Measurements from ENCODE around the gene MAD2L2. TPM values are rescaled to one million over a fixed set of nuclear protein-coding genes. Genes with fewer than 3 reads are reported as not detected.

The MAD2L2 gene
- total RNA-seq, 1 experiment from 2014 or later = 84.8 TPM

- intact Hi-C loops (cut with micrococcal nuclease; ENCODE audit: unreplicated experiment) = no loop called here
- no TSS peak for BruUV-seq (replicated peaks)
- ChIA-PET CTCF (no interaction called here), POLR2A (no interaction called here)
- H3K9me3 ChIP-seq (ENCODE audit: control insufficient read depth, insufficient read depth, low read depth, low read length) = no peaks in the 10 kb centered on the region
- in situ Hi-C loops (cut with HindIII; ENCODE audit: low pct_unique_long_range_greater_than_20kb, low sequenced_read_pairs) = no loop called here
- no peaks in the 10 kb centered on the region for H3K36me3 ChIP-seq (ENCODE audit: control insufficient read depth, insufficient read depth, low read length)
- H3K4me3 ChIP-seq (ENCODE audit: low read depth in 2 of 2, low read length in 2 of 2) = no peak overlapping the region
- H3K27me3 ChIP-seq (ENCODE audit: control insufficient read depth, insufficient read depth, low read length) = no peaks in the 10 kb centered on the region
- ATAC-seq (no peak), DNase-seq (ENCODE audit: low read depth, low spot score) (no peak)
- peaks cover 11% of the 10 kb centered on the region for H3K4me1 ChIP-seq (ENCODE audit: control insufficient read depth, insufficient read depth, low read length)
- TF ChIP-seq TCF7L2 (IDR thresholded peaks at IDR 0.05; ENCODE audit: low read depth, low read length) = no peak
- no peak for TF ChIP-seq REST (IDR thresholded peaks at IDR 0.05; ENCODE audit: insufficient read depth in 1 of 2, low read depth in 2 of 2, low read length in 1 of 2)
- TF ChIP-seq POLR2AphosphoS5 (IDR thresholded peaks at IDR 0.05; ENCODE audit: low read depth, low read length) = no peak
- no peak for TF ChIP-seq SIN3A (IDR thresholded peaks at IDR 0.05; ENCODE audit: borderline replicate concordance, insufficient read depth, low read depth, low read length)
- no peak for TF ChIP-seq CTCF (IDR thresholded peaks at IDR 0.05)
- no peak overlapping the region for H3K27ac ChIP-seq (ENCODE audit: low read length)
Measured at GRCh38 chr1:11725616-11726015, 44.7 kb upstream of the MAD2L2 start.

GRCh38 chr1:11722538-11722937, 41.6 kb upstream of the MAD2L2 start:
- in situ Hi-C loops (cut with HindIII; ENCODE audit: low pct_unique_long_range_greater_than_20kb, low sequenced_read_pairs) = no loop called here
- TF ChIP-seq POLR2AphosphoS5 (IDR thresholded peaks at IDR 0.05; ENCODE audit: low read depth, low read length) = no peak
- no peak for TF ChIP-seq SIN3A (IDR thresholded peaks at IDR 0.05; ENCODE audit: borderline replicate concordance, insufficient read depth, low read depth, low read length)
- no peak for TF ChIP-seq CTCF (IDR thresholded peaks at IDR 0.05)
- no peak for TF ChIP-seq TCF7L2 (IDR thresholded peaks at IDR 0.05; ENCODE audit: low read depth, low read length)
- TF ChIP-seq REST (IDR thresholded peaks at IDR 0.05; ENCODE audit: insufficient read depth in 1 of 2, low read depth in 2 of 2, low read length in 1 of 2) = no peak
- intact Hi-C loops (cut with micrococcal nuclease; ENCODE audit: unreplicated experiment) = no loop called here
- no peaks in the 10 kb centered on the region for H3K9me3 ChIP-seq (ENCODE audit: control insufficient read depth, insufficient read depth, low read depth, low read length)
- ATAC-seq (no peak), DNase-seq (ENCODE audit: low read depth, low spot score) (no peak)
- no peak overlapping the region for H3K27ac ChIP-seq (ENCODE audit: low read length)
- no peak overlapping the region for H3K4me3 ChIP-seq (ENCODE audit: low read depth in 2 of 2, low read length in 2 of 2)
- no TSS peak for BruUV-seq (replicated peaks)
- ChIA-PET CTCF (interaction anchor here (0.7 to 0.9 kb wide), 3 partner anchors 27 to 72 kb away, joined by 4 to 8 read pairs (median 5); partner anchors contain the start of gene FBXO6), POLR2A (interaction anchor here (0.6 kb wide), 1 partner anchor 50 kb away, joined by 6 read pairs; no protein-coding TSS in a partner anchor)
- no peaks in the 10 kb centered on the region for H3K27me3 ChIP-seq (ENCODE audit: control insufficient read depth, insufficient read depth, low read length)
- H3K4me1 ChIP-seq (ENCODE audit: control insufficient read depth, insufficient read depth, low read length) = no peaks in the 10 kb centered on the region; the same call in 1 of the 2 replicates
- H3K36me3 ChIP-seq (ENCODE audit: control insufficient read depth, insufficient read depth, low read length) = no peaks in the 10 kb centered on the region

All from Panc1 (cell line).